Muscle of leg (tissue), 11 donors: ENCODE results near the gene RD3L. TPM values are rescaled to one million over a fixed set of nuclear protein-coding genes. Genes with fewer than 3 reads are reported as not detected.
A peak's percentile ranks its signal among the peaks of the same experiment; 100 is the strongest.

Experiments used
- DNase-seq: peaks from one replicate; pipeline ENCODE4 v3.0.0; 2013
- H3K27ac ChIP-seq: one replicate; pipeline ENCODE4 v1.5.1; 2013; ENCODE audit warnings: mild to moderate bottlenecking, low read length, control low read depth
- H3K27me3 ChIP-seq: one replicate; pipeline ENCODE4 v1.6.1; 2013; ENCODE audit warnings: low read length; ENCODE audit not compliant: control insufficient read depth, insufficient read depth
- H3K36me3 ChIP-seq: one replicate; pipeline ENCODE4 v1.6.1; 2013; ENCODE audit warnings: low read length; ENCODE audit not compliant: control insufficient read depth, insufficient read depth
- H3K4me1 ChIP-seq: one replicate; pipeline ENCODE4 v1.6.1; 2013; ENCODE audit warnings: low read length; ENCODE audit not compliant: control insufficient read depth, insufficient read depth
- H3K4me3 ChIP-seq: one replicate; pipeline ENCODE4 v1.5.1; 2013; ENCODE audit warnings: low read length, control low read depth
- H3K9me3 ChIP-seq: replicated peaks from 2 replicates; pipeline ENCODE4 v1.6.1; 2013; ENCODE audit warnings: low read depth, low read length; ENCODE audit not compliant: control insufficient read depth
- WGBS: methylation state at CpG from one replicate; pipeline ENCODE4 v1.1.5; 2013; ENCODE audit warnings: missing lambda C conversion rate; ENCODE audit not compliant: insufficient coverage; 5-methylcytosine and 5-hydroxymethylcytosine counted together
- polyA plus RNA-seq, 8 donors: library from polyadenylated mRNA; unstranded; fragments of 120-200 nt; gene quantifications; one replicate each; pipeline versions ENCODE4 v1.2.1 to v1.2.3, GENCODE V29; 2013; ENCODE audit warnings: inconsistent platforms in 1 of 8, low replicate concordance in 1 of 8; ENCODE audit not compliant: insufficient read length in 8 of 8, insufficient read depth in 1 of 8
- total RNA-seq: library from RNA; stranded (reverse); fragments of 120-200 nt; gene quantifications from one replicate; pipeline ENCODE4 v1.2.4, GENCODE V29; 2013

The RD3L gene
- total and polyA plus RNA-seq, 9 donors, result not detected

GRCh38 chr14:103910262-103910935 lies 31.9 kb downstream of the RD3L start:
- WGBS, result 21% methylated on average over 10 of the region's 20 CpGs
- peaks cover 24% of the 10 kb centered on the region for H3K36me3 ChIP-seq
- H3K9me3 ChIP-seq, result no peaks in the 10 kb centered on the region
- H3K4me1 ChIP-seq, result peaks cover 8% of the 10 kb centered on the region
- DNase-seq, result peak; percentile 83
- H3K27ac ChIP-seq, result no peak overlapping the region
- no peaks in the 10 kb centered on the region for H3K27me3 ChIP-seq
- H3K4me3 ChIP-seq, result no peak overlapping the region

GRCh38 chr14:103909531-103910261 lies 32.6 kb downstream of the RD3L start:
- Histone ChIP-seq H3K27me3 (no peaks in the 10 kb centered on the region), H3K4me1 (peaks cover 8% of the 10 kb centered on the region), H3K9me3 (no peaks in the 10 kb centered on the region), H3K4me3 (no peak overlapping the region), H3K27ac (no peak overlapping the region), H3K36me3 (peaks cover 22% of the 10 kb centered on the region)
- 77% methylated on average over 22 of the region's 26 CpGs for WGBS
- no peak for DNase-seq

GRCh38 chr14:103908580-103908979 lies 33.7 kb downstream of the RD3L start:
- DNase-seq, result no peak
- Histone ChIP-seq H3K27me3 (no peaks in the 10 kb centered on the region), H3K9me3 (no peaks in the 10 kb centered on the region), H3K4me3 (no peak overlapping the region), H3K36me3 (peaks cover 20% of the 10 kb centered on the region), H3K27ac (no peak overlapping the region), H3K4me1 (peaks cover 8% of the 10 kb centered on the region)
- WGBS, result no CpG with 5 or more reads among the region's 4 CpGs

- Histone ChIP-seq H3K27ac (no peak overlapping the region), H3K9me3 (no peaks in the 10 kb centered on the region), H3K27me3 (no peaks in the 10 kb centered on the region), H3K4me1 (peaks cover 8% of the 10 kb centered on the region), H3K36me3 (peaks cover under 1% of the 10 kb centered on the region), H3K4me3 (no peak overlapping the region)
- WGBS, result 41% methylated on average over 11 of the region's 22 CpGs
- DNase-seq, result no peak
Measured at GRCh38 chr14:103905842-103906456, 36.4 kb downstream of the RD3L start.

- WGBS, result no CpG with 5 or more reads among the region's 2 CpGs
- no peak for DNase-seq
Measured at GRCh38 chr14:103904493-103905107, 37.7 kb downstream of the RD3L start.

GRCh38 chr14:103899833-103900232 lies 42.5 kb downstream of the RD3L start:
- no peak overlapping the region for H3K27ac ChIP-seq
- no peaks in the 10 kb centered on the region for H3K27me3 ChIP-seq
- H3K4me1 ChIP-seq, result no peaks in the 10 kb centered on the region
- no peaks in the 10 kb centered on the region for H3K9me3 ChIP-seq
- no peaks in the 10 kb centered on the region for H3K36me3 ChIP-seq
- no peak overlapping the region for H3K4me3 ChIP-seq
- WGBS, result 87% methylated on average over 14 of the region's 14 CpGs
- DNase-seq, result no peak

More at GRCh38 chr14:103904493-103905107, 37.7 kb downstream of the RD3L start:
- no peaks in the 10 kb centered on the region for H3K4me1 ChIP-seq
- no peak overlapping the region for H3K4me3 ChIP-seq
- no peaks in the 10 kb centered on the region for H3K9me3 ChIP-seq
- H3K27me3 ChIP-seq, result no peaks in the 10 kb centered on the region
- no peaks in the 10 kb centered on the region for H3K36me3 ChIP-seq
- H3K27ac ChIP-seq, result no peak overlapping the region

GRCh38 chr14:103899316-103899715 lies 43.0 kb downstream of the RD3L start:
- no peak for DNase-seq
- Histone ChIP-seq H3K4me1 (no peaks in the 10 kb centered on the region), H3K36me3 (no peaks in the 10 kb centered on the region), H3K9me3 (no peaks in the 10 kb centered on the region), H3K4me3 (no peak overlapping the region), H3K27ac (no peak overlapping the region), H3K27me3 (no peaks in the 10 kb centered on the region)
- WGBS, result 81% methylated on average over 10 of the region's 13 CpGs

GRCh38 chr14:103898711-103899110 lies 43.6 kb downstream of the RD3L start:
- 88% methylated on average over 7 of the region's 9 CpGs for WGBS

GRCh38 chr14:103898204-103898603 lies 44.1 kb downstream of the RD3L start:
- no peak for DNase-seq
- H3K4me1 ChIP-seq, result no peaks in the 10 kb centered on the region
- H3K27me3 ChIP-seq, result no peaks in the 10 kb centered on the region
- H3K36me3 ChIP-seq, result no peaks in the 10 kb centered on the region
- no peak overlapping the region for H3K4me3 ChIP-seq
- H3K9me3 ChIP-seq, result no peaks in the 10 kb centered on the region
- no peak overlapping the region for H3K27ac ChIP-seq
- WGBS, result 100% methylated on average over 3 of the region's 4 CpGs

More at GRCh38 chr14:103898711-103899110, 43.6 kb downstream of the RD3L start:
- Histone ChIP-seq H3K36me3 (no peaks in the 10 kb centered on the region), H3K9me3 (no peaks in the 10 kb centered on the region), H3K27me3 (no peaks in the 10 kb centered on the region), H3K4me3 (no peak overlapping the region), H3K4me1 (no peaks in the 10 kb centered on the region), H3K27ac (no peak overlapping the region)
- no peak for DNase-seq
